Fibroblast of pulmonary artery (primary cell): Measurements from ENCODE around the gene SDK2.

Experiments used
- DNase-seq: peaks from one replicate; pipeline ENCODE4 v3.0.0-alpha.2; 2010; ENCODE audit warnings: low read depth
- H3K4me3 ChIP-seq: replicated peaks from 2 replicates; pipeline ENCODE4 v1.5.1; 2011; ENCODE audit warnings: low read depth, mild to moderate bottlenecking, control low read depth, low read length, moderate library complexity
- CTCF ChIP-seq: IDR thresholded peaks from 2 replicates; pipeline ENCODE4 v1.5.1; 2011; ENCODE audit warnings: mild to moderate bottlenecking, control low read depth, low read length, inconsistent platforms; ENCODE audit errors: missing control alignments

SDK2 gene

GRCh38 chr17:73585583-73585982 is 58.7 kb downstream of the SDK2 start:
- H3K4me3 ChIP-seq = no peak overlapping the region
- no peak for DNase-seq
- no peak for TF ChIP-seq CTCF

- no peak for DNase-seq
- no peak for TF ChIP-seq CTCF
- H3K4me3 ChIP-seq = no peak overlapping the region
Measured at GRCh38 chr17:73584987-73585386, 59.3 kb downstream of the SDK2 start.

- DNase-seq = no peak
- TF ChIP-seq CTCF = no peak
- H3K4me3 ChIP-seq = no peak overlapping the region
Measured at GRCh38 chr17:73584049-73584448, 60.2 kb downstream of the SDK2 start.

GRCh38 chr17:73582821-73583220 is 61.4 kb downstream of the SDK2 start:
- no peak for TF ChIP-seq CTCF
- H3K4me3 ChIP-seq = no peak overlapping the region
- DNase-seq = no peak

- no peak for TF ChIP-seq CTCF
- no peak for DNase-seq
- H3K4me3 ChIP-seq = no peak overlapping the region
Measured at GRCh38 chr17:73582359-73582758, 61.9 kb downstream of the SDK2 start.

GRCh38 chr17:73581379-73581778 is 62.9 kb downstream of the SDK2 start:
- TF ChIP-seq CTCF = no peak
- H3K4me3 ChIP-seq = no peak overlapping the region
- DNase-seq = no peak

- TF ChIP-seq CTCF = no peak
- DNase-seq = no peak
- no peak overlapping the region for H3K4me3 ChIP-seq
Measured at GRCh38 chr17:73580073-73580710, 64.1 kb downstream of the SDK2 start.
